H9 (cell line): ENCODE data around the gene CAMTA1. TPM values are rescaled to one million over a fixed set of nuclear protein-coding genes. Genes with fewer than 3 reads are reported as not detected.

Experiments used
- DNase-seq: peaks from one replicate; pipeline ENCODE4 v3.0.0-alpha.2; 2017
- H2AFZ ChIP-seq: one replicate; pipeline ENCODE4 v1.6.1; 2013; ENCODE audit warnings: mild to moderate bottlenecking, low read length, control low read depth, moderate library complexity
- H2AK5ac ChIP-seq: 2 replicates; pipeline ENCODE4 v1.6.1; 2013; ENCODE audit warnings: low read length, control low read depth, mixed read lengths; ENCODE audit not compliant: insufficient read length
- H2BK120ac ChIP-seq: one replicate; pipeline ENCODE4 v1.6.1; 2013; ENCODE audit warnings: low read depth, mild to moderate bottlenecking, low read length, control low read depth, inconsistent platforms; ENCODE audit not compliant: poor library complexity, severe bottlenecking
- H2BK12ac ChIP-seq: 2 replicates; pipeline ENCODE4 v1.6.1; 2013; ENCODE audit warnings: low read length, control low read depth, mixed read lengths, low read depth; ENCODE audit not compliant: insufficient read length
- H2BK15ac ChIP-seq: 2 replicates; pipeline ENCODE4 v1.6.1; 2013; ENCODE audit warnings: low read depth, low read length, control low read depth
- H2BK20ac ChIP-seq: one replicate; pipeline ENCODE4 v1.6.1; 2013; ENCODE audit warnings: low read depth, mild to moderate bottlenecking, low read length, control low read depth, inconsistent platforms; ENCODE audit not compliant: poor library complexity, severe bottlenecking
- H2BK5ac ChIP-seq: 2 replicates; pipeline ENCODE4 v1.6.1; 2013; ENCODE audit warnings: low read length, control low read depth, mixed read lengths; ENCODE audit not compliant: insufficient read length
- H3K14ac ChIP-seq: 2 replicates; pipeline ENCODE4 v1.6.1; 2013; ENCODE audit warnings: low read length, control low read depth; ENCODE audit not compliant: insufficient read depth
- H3K18ac ChIP-seq: 2 replicates; pipeline ENCODE4 v1.6.1; 2013; ENCODE audit warnings: low read depth, mild to moderate bottlenecking, mixed read lengths, low read length, control low read depth; ENCODE audit not compliant: insufficient read length
- H3K23ac ChIP-seq: 2 replicates; pipeline ENCODE4 v1.6.1; 2013; ENCODE audit warnings: low read length, control low read depth, mixed read lengths, low read depth; ENCODE audit not compliant: insufficient read length
- H3K23me2 ChIP-seq: 2 replicates; pipeline ENCODE4 v1.6.1; 2013; ENCODE audit warnings: low read depth, mild to moderate bottlenecking, mixed read lengths, low read length, control low read depth; ENCODE audit not compliant: insufficient read length, poor library complexity, severe bottlenecking
- H3K27ac ChIP-seq: 2 replicates; pipeline ENCODE4 v1.5.1; 2013; ENCODE audit warnings: low read length, control low read depth, mixed read lengths, low read depth; ENCODE audit not compliant: insufficient read length
- H3K27me3 ChIP-seq: 2 replicates; pipeline ENCODE4 v1.6.1; 2013; ENCODE audit warnings: low read length, control low read depth, inconsistent platforms; ENCODE audit not compliant: insufficient read depth
- H3K4ac ChIP-seq: 2 replicates; pipeline ENCODE4 v1.6.1; 2013; ENCODE audit warnings: low read depth, mild to moderate bottlenecking, control low read depth, inconsistent platforms, low read length, moderate library complexity
- H3K4me1 ChIP-seq: 2 replicates; pipeline ENCODE4 v1.6.1; 2013; ENCODE audit warnings: low read length, control low read depth, inconsistent platforms; ENCODE audit not compliant: insufficient read depth
- H3K4me2 ChIP-seq: 2 replicates; pipeline ENCODE4 v1.6.1; 2013; ENCODE audit warnings: low read length, control low read depth, mixed read lengths; ENCODE audit not compliant: insufficient read length, insufficient read depth
- H3K56ac ChIP-seq: 2 replicates; pipeline ENCODE4 v1.6.1; 2013; ENCODE audit warnings: low read depth, mild to moderate bottlenecking, mixed read lengths, low read length, control low read depth; ENCODE audit not compliant: insufficient read length
- H3K79me1 ChIP-seq: 2 replicates; pipeline ENCODE4 v1.6.1; 2013; ENCODE audit warnings: low read depth, mild to moderate bottlenecking, moderate library complexity, low read length, control low read depth, inconsistent platforms; ENCODE audit not compliant: insufficient read depth, poor library complexity, severe bottlenecking
- H3K79me2 ChIP-seq: 2 replicates; pipeline ENCODE4 v1.6.1; 2013; ENCODE audit warnings: low read length, control low read depth, inconsistent platforms; ENCODE audit not compliant: insufficient read depth
- H3K9ac ChIP-seq: 2 replicates; pipeline ENCODE4 v1.6.1; 2013; ENCODE audit warnings: low read length, control low read depth, mixed read lengths; ENCODE audit not compliant: insufficient read length; ENCODE audit errors: extremely low read depth
- H3K9me3 ChIP-seq: one replicate; pipeline ENCODE4 v1.6.1; 2013; ENCODE audit warnings: low read depth, low read length, inconsistent platforms; ENCODE audit not compliant: control insufficient read depth
- H3T11ph ChIP-seq: one replicate; pipeline ENCODE4 v1.6.1; 2013; ENCODE audit warnings: mild to moderate bottlenecking, low read length, control low read depth, inconsistent platforms
- H4K20me1 ChIP-seq: one replicate; pipeline ENCODE4 v1.6.1; 2013; ENCODE audit not compliant: control insufficient read depth, insufficient read length, insufficient read depth
- H4K5ac ChIP-seq: 2 replicates; pipeline ENCODE4 v1.6.1; 2013; ENCODE audit warnings: low read depth, mild to moderate bottlenecking, mixed read lengths, low read length, control low read depth; ENCODE audit not compliant: insufficient read length
- H4K8ac ChIP-seq: replicated peaks from 2 replicates; pipeline ENCODE4 v1.6.1; 2013; ENCODE audit warnings: low read length, control low read depth, mixed read lengths, low read depth; ENCODE audit not compliant: insufficient read length
- H4K91ac ChIP-seq: 2 replicates; pipeline ENCODE4 v1.6.1; 2013; ENCODE audit warnings: low read depth, mild to moderate bottlenecking, moderate library complexity, mixed read lengths, low read length, control low read depth; ENCODE audit not compliant: insufficient read length
- H3K27ac Mint-ChIP-seq, 3 experiments: 2 replicates in 2 of 3; 3 replicates in 1 of 3; pipeline ENCODE4 v1.8.0; 2020 to 2021; ENCODE audit warnings: mixed read lengths in 3 of 3, mild to moderate bottlenecking in 1 of 3, moderate library complexity in 1 of 3
- H3K27me3 Mint-ChIP-seq: 2 replicates; pipeline ENCODE4 v1.8.0; 2021; ENCODE audit warnings: low read depth, mild to moderate bottlenecking, moderate library complexity, mixed read lengths
- H3K36me3 Mint-ChIP-seq, 3 experiments: 2 replicates in 2 of 3; 3 replicates in 1 of 3; pipeline ENCODE4 v1.8.0; 2020 to 2021; ENCODE audit warnings: low read depth in 3 of 3, mixed read lengths in 3 of 3; ENCODE audit not compliant: insufficient read depth in 1 of 3
- H3K4me1 Mint-ChIP-seq, 2 experiments: 2 replicates each; pipeline ENCODE4 v1.8.0; 2020; ENCODE audit warnings: mixed read lengths in 2 of 2
- H3K4me3 Mint-ChIP-seq, 2 experiments: 2 replicates in 1 of 2; 3 replicates in 1 of 2; pipeline ENCODE4 v1.8.0; 2020 to 2021; ENCODE audit warnings: mild to moderate bottlenecking in 2 of 2, mixed read lengths in 2 of 2, moderate library complexity in 1 of 2
- H3K9me3 Mint-ChIP-seq, 2 experiments: 2 replicates in 1 of 2; 3 replicates in 1 of 2; pipeline ENCODE4 v1.8.0; 2020; ENCODE audit warnings: mild to moderate bottlenecking in 2 of 2, mixed read lengths in 2 of 2, moderate library complexity in 1 of 2
- CTCF ChIP-seq: fragments of 200-600 bp; sonication (generic); conservative IDR thresholded peaks from 3 replicates; pipeline ENCODE4 v1.8.0; 2021; ENCODE audit warnings: antibody characterized with exemption, mild to moderate bottlenecking
- WGBS: extraction: QIAGEN DNeasy Blood & Tissue Kit; methylation state at CpG from one replicate; pipeline ENCODE4 v1.1.7; 2013; ENCODE audit warnings: missing lambda C conversion rate, low lambda C conversion rate, mixed read lengths; ENCODE audit not compliant: insufficient read length; ENCODE audit errors: extremely low coverage; 5-methylcytosine and 5-hydroxymethylcytosine counted together
- total RNA-seq: library from RNA; stranded (reverse); gene quantifications from 2 replicates; pipeline ENCODE4 v1.2.1, GENCODE V29; 2021

CAMTA1 gene
- total RNA-seq, 1 experiment from 2014 or later: 115 TPM

GRCh38 chr1:6756457-6756856, 28.8 kb upstream of the CAMTA1 start:
- Histone ChIP-seq H3T11ph (no peak overlapping the region), H3K9me3 (no peaks in the 10 kb centered on the region), H3K14ac (no peak overlapping the region), H2BK15ac (no peak overlapping the region), H3K18ac (no peak overlapping the region), H2AK5ac (no peak overlapping the region), H3K27ac (no peak overlapping the region), H3K79me2 (no peaks in the 10 kb centered on the region), H3K27me3 (no peaks in the 10 kb centered on the region), H3K4ac (no peak overlapping the region), H3K4me2 (no peak overlapping the region), H3K56ac (no peak overlapping the region), H3K23ac (no peak overlapping the region), H3K23me2 (no peaks in the 10 kb centered on the region), H4K8ac (no peak overlapping the region), H3K4me1 (no peaks in the 10 kb centered on the region; the same call in 1 of the 2 replicates), H2BK20ac (no peak overlapping the region), H4K91ac (no peak overlapping the region), H2BK5ac (no peak overlapping the region), H2BK120ac (no peak overlapping the region), H3K79me1 (no peaks in the 10 kb centered on the region), H4K5ac (no peak overlapping the region), H2BK12ac (no peak overlapping the region), H3K9ac (no peak overlapping the region), H4K20me1 (no peaks in the 10 kb centered on the region), H2AFZ (no peak overlapping the region)
- no peak overlapping the region; a peak in 1 of 7 replicates for H3K27ac Mint-ChIP-seq
- WGBS: no CpG with 5 or more reads among the region's 1 CpG
- no peaks in the 10 kb centered on the region for H3K36me3 Mint-ChIP-seq
- peaks cover 0 to 5% of the 10 kb centered on the region in 2 experiments; a peak in 2 of 4 replicates for H3K4me1 Mint-ChIP-seq
- no peak overlapping the region for H3K4me3 Mint-ChIP-seq
- TF ChIP-seq CTCF: no peak
- H3K9me3 Mint-ChIP-seq: no peaks in the 10 kb centered on the region
- H3K27me3 Mint-ChIP-seq: no peaks in the 10 kb centered on the region
- no peak for DNase-seq
